ENCODE measurements around the gene FADS2. TPM values are rescaled to one million over a fixed set of nuclear protein-coding genes. Genes with fewer than 3 reads are reported as not detected.
"Not testable (repeated sequence)": the region's sequence is repeated elsewhere in the genome, so short reads cannot be mapped to it uniquely, and the experiment has no call there.

Gene FADS2
- total RNA-seq, 2 donors from 2014 or later, result 23.3 to 70.4 TPM

GRCh38 chr11:61874853-61875252 is 46.8 kb downstream of the FADS2 start:
- Mint-ChIP-seq H3K27ac (no peak overlapping the region), H3K4me3 (no peak overlapping the region), H3K4me1 (ENCODE audit: low read depth) (peaks cover 5% of the 10 kb centered on the region), H3K36me3 (ENCODE audit: insufficient read depth in 2 of 2) (no peaks in the 10 kb centered on the region), H3K9me3 (no peaks in the 10 kb centered on the region), H3K27me3 (ENCODE audit: low read depth) (no peaks in the 10 kb centered on the region)
- DNase-seq (no peak), ATAC-seq (replicated peaks in 1 of 2) (no peak)

DNA sequence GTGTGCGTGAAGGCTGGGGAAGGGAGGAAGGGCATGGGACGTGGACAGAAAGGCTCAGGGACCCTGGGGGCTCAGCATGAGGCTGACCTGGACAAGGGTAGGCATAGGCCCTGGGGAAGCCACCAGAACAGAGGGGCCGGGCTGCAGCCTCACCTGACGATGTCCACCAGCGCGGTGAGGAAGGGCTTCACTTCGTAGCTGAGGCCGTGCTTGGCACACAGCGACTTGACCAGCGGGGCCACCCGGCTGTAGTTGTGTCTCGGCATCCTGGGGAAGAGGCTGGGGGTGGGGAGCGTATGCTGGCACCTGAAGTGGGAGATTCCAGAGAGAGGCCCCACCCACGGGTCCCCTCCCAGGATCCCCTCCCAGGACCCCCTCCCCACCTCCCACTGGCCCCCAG is 47.6 kb downstream of the FADS2 start:
- no peaks in the 10 kb centered on the region for H3K36me3 Mint-ChIP-seq (ENCODE audit: insufficient read depth in 2 of 2)
- ATAC-seq (replicated peaks in 1 of 2) (no peak), DNase-seq (no peak)
- H3K9me3 Mint-ChIP-seq, result no peaks in the 10 kb centered on the region
- no peaks in the 10 kb centered on the region for H3K27me3 Mint-ChIP-seq (ENCODE audit: low read depth)
- H3K4me1 Mint-ChIP-seq (ENCODE audit: low read depth), result peaks cover 5% of the 10 kb centered on the region
- no peak overlapping the region for H3K4me3 Mint-ChIP-seq
- no peak overlapping the region for H3K27ac Mint-ChIP-seq

- Mint-ChIP-seq H3K27me3 (ENCODE audit: low read depth) (no peaks in the 10 kb centered on the region), H3K9me3 (no peaks in the 10 kb centered on the region), H3K4me1 (ENCODE audit: low read depth) (no peaks in the 10 kb centered on the region), H3K36me3 (ENCODE audit: insufficient read depth in 2 of 2) (no peaks in the 10 kb centered on the region), H3K27ac (no peak overlapping the region), H3K4me3 (no peak overlapping the region)
- DNase-seq (no peak), ATAC-seq (replicated peaks in 1 of 2) (no peak)
Observed at GRCh38 chr11:61879152-61879551, 51.1 kb downstream of the FADS2 start.

GRCh38 chr11:61880031-61880430 is 51.9 kb downstream of the FADS2 start:
- Mint-ChIP-seq H3K27me3 (ENCODE audit: low read depth) (no peaks in the 10 kb centered on the region), H3K9me3 (no peaks in the 10 kb centered on the region), H3K4me1 (ENCODE audit: low read depth) (no peaks in the 10 kb centered on the region), H3K4me3 (no peak overlapping the region), H3K27ac (no peak overlapping the region), H3K36me3 (ENCODE audit: insufficient read depth in 2 of 2) (no peaks in the 10 kb centered on the region)
- no peak for DNase-seq
- no peak for ATAC-seq (replicated peaks in 1 of 2)

DNA sequence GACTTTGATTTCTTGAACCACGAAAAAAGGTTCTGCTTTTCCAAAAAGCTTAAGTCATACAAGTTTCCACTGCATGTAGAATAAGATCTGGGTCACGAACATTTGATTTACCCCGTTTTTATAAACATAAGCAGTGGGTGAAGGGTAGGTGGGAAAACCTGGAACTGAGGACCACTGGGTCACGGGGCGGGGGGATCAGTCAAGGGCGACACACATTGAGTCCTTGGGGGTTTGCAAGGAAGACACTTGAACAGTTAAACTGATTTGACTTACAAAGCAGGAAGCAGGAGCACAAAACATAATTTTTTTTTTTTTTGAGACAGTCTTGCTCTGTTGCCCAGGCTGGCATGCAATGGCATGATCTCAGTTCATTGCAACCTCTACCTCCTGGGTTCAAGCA is 52.4 kb downstream of the FADS2 start:
- ATAC-seq (replicated peaks in 1 of 2) (no peak), DNase-seq (no peak)
- no peaks in the 10 kb centered on the region for H3K27me3 Mint-ChIP-seq (ENCODE audit: low read depth)

DNA sequence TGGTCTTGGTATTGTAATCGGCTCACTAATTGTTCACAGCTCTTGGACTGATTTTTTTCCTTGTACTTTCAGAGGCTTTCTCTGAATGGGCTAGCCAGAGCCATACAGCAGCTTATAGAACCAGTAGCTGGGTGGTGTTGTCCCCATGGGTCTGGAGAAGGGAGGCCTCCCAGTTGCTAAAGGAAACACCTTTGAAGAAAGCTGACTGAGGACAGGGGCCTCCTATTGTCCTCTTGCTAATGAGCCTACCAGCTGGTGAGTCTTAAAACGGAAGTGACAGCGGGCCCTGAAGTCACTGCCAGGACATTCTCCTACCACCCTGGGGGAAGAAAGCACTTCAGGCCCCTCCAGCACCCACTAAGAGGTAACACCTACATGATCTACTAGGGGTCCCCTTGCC is 53.3 kb downstream of the FADS2 start:
- no peaks in the 10 kb centered on the region for H3K36me3 Mint-ChIP-seq (ENCODE audit: insufficient read depth in 2 of 2)
- no peaks in the 10 kb centered on the region for H3K4me1 Mint-ChIP-seq (ENCODE audit: low read depth)
- no peak overlapping the region for H3K27ac Mint-ChIP-seq
- no peak for ATAC-seq (replicated peaks in 1 of 2)
- no peaks in the 10 kb centered on the region for H3K27me3 Mint-ChIP-seq (ENCODE audit: low read depth)
- DNase-seq, result no peak
- no peak overlapping the region for H3K4me3 Mint-ChIP-seq
- no peaks in the 10 kb centered on the region for H3K9me3 Mint-ChIP-seq

More for the DNA sequence above, 52.4 kb downstream of the FADS2 start:
- H3K27ac Mint-ChIP-seq, result no peak overlapping the region
- no peaks in the 10 kb centered on the region for H3K36me3 Mint-ChIP-seq (ENCODE audit: insufficient read depth in 2 of 2)
- H3K9me3 Mint-ChIP-seq, result no peaks in the 10 kb centered on the region
- H3K4me3 Mint-ChIP-seq, result no peak overlapping the region
- no peaks in the 10 kb centered on the region for H3K4me1 Mint-ChIP-seq (ENCODE audit: low read depth)

- not testable (repeated sequence) for H3K4me1 Mint-ChIP-seq (ENCODE audit: low read depth); ATAC-seq (replicated peaks in 1 of 2); H3K9me3 Mint-ChIP-seq; H3K27me3 Mint-ChIP-seq (ENCODE audit: low read depth); H3K36me3 Mint-ChIP-seq (ENCODE audit: insufficient read depth in 2 of 2); DNase-seq; H3K4me3 Mint-ChIP-seq; H3K27ac Mint-ChIP-seq
Observed at GRCh38 chr11:61882267-61882666, 54.2 kb downstream of the FADS2 start.

- Mint-ChIP-seq H3K9me3 (no peaks in the 10 kb centered on the region), H3K27ac (no peak overlapping the region), H3K27me3 (ENCODE audit: low read depth) (no peaks in the 10 kb centered on the region), H3K4me3 (no peak overlapping the region), H3K4me1 (ENCODE audit: low read depth) (no peaks in the 10 kb centered on the region), H3K36me3 (ENCODE audit: insufficient read depth in 2 of 2) (no peaks in the 10 kb centered on the region)
- DNase-seq, result no peak
- ATAC-seq (replicated peaks in 1 of 2), result no peak
Observed at GRCh38 chr11:61882879-61883278, 54.8 kb downstream of the FADS2 start.

GRCh38 chr11:61883327-61883726 is 55.2 kb downstream of the FADS2 start:
- no peak for DNase-seq
- no peaks in the 10 kb centered on the region for H3K4me1 Mint-ChIP-seq (ENCODE audit: low read depth)
- no peak for ATAC-seq (replicated peaks in 1 of 2)
- no peaks in the 10 kb centered on the region for H3K9me3 Mint-ChIP-seq
- no peaks in the 10 kb centered on the region for H3K27me3 Mint-ChIP-seq (ENCODE audit: low read depth)
- H3K27ac Mint-ChIP-seq, result no peak overlapping the region
- H3K4me3 Mint-ChIP-seq, result no peak overlapping the region
- H3K36me3 Mint-ChIP-seq (ENCODE audit: insufficient read depth in 2 of 2), result no peaks in the 10 kb centered on the region

DNA sequence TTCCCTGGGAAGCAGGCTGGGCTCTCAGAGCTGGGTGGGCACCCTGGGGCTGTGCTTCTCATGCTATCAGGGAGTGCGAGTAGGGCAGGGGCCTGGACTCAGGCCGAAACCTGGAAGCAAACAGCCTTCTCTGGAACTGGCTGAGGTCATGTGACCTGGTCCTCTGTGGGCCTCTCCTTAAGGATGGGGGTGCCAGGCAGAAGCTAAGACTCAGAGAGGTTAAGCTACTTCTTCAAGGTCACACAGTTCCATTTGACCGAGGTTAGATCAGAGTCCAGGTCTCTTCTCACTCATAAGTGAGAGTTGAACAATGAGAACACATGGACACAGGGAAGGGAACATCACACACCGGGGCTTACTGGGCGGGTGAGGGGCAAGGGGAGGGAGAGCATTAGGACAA is 55.8 kb downstream of the FADS2 start:
- no peak for ATAC-seq (replicated peaks in 1 of 2)

GRCh38 chr11:61885166-61885778 is 57.2 kb downstream of the FADS2 start:
- no peaks in the 10 kb centered on the region for H3K36me3 Mint-ChIP-seq (ENCODE audit: insufficient read depth in 2 of 2)
- no peak for ATAC-seq (replicated peaks in 1 of 2)
- no peak for DNase-seq
- no peaks in the 10 kb centered on the region for H3K9me3 Mint-ChIP-seq
- H3K4me1 Mint-ChIP-seq (ENCODE audit: low read depth), result no peaks in the 10 kb centered on the region
- H3K27ac Mint-ChIP-seq, result no peak overlapping the region
- no peaks in the 10 kb centered on the region for H3K27me3 Mint-ChIP-seq (ENCODE audit: low read depth)
- no peak overlapping the region for H3K4me3 Mint-ChIP-seq

More for the DNA sequence above, 55.8 kb downstream of the FADS2 start:
- H3K9me3 Mint-ChIP-seq, result no peaks in the 10 kb centered on the region
- H3K27ac Mint-ChIP-seq, result no peak overlapping the region
- no peaks in the 10 kb centered on the region for H3K4me1 Mint-ChIP-seq (ENCODE audit: low read depth)
- H3K36me3 Mint-ChIP-seq (ENCODE audit: insufficient read depth in 2 of 2), result no peaks in the 10 kb centered on the region
- no peak for DNase-seq
- no peak overlapping the region for H3K4me3 Mint-ChIP-seq
- H3K27me3 Mint-ChIP-seq (ENCODE audit: low read depth), result no peaks in the 10 kb centered on the region

GRCh38 chr11:61885784-61886580 is 57.9 kb downstream of the FADS2 start:
- Mint-ChIP-seq H3K9me3 (no peaks in the 10 kb centered on the region), H3K36me3 (ENCODE audit: insufficient read depth in 2 of 2) (no peaks in the 10 kb centered on the region), H3K27ac (no peak overlapping the region), H3K4me1 (ENCODE audit: low read depth) (no peaks in the 10 kb centered on the region), H3K27me3 (ENCODE audit: low read depth) (no peaks in the 10 kb centered on the region), H3K4me3 (no peak overlapping the region)
- DNase-seq (no peak), ATAC-seq (replicated peaks in 1 of 2) (no peak)

- Mint-ChIP-seq H3K36me3 (ENCODE audit: insufficient read depth in 2 of 2) (no peaks in the 10 kb centered on the region), H3K4me1 (ENCODE audit: low read depth) (no peaks in the 10 kb centered on the region), H3K27ac (no peak overlapping the region), H3K4me3 (no peak overlapping the region), H3K27me3 (ENCODE audit: low read depth) (no peaks in the 10 kb centered on the region), H3K9me3 (no peaks in the 10 kb centered on the region)
- ATAC-seq (replicated peaks in 1 of 2), result no peak
- no peak for DNase-seq
Observed at GRCh38 chr11:61886643-61887042, 58.5 kb downstream of the FADS2 start.

Measured in activated T-cell treated with anti-CD3 and anti-CD28 coated beads, Interleukin-2, amount 50 U/mL, for 72 hours (primary cell).